HepG2 (cell line): ENCODE data around the gene APRT. TPM values are rescaled to one million over a fixed set of nuclear protein-coding genes. Genes with fewer than 3 reads are reported as not detected.

Experiments used
- ATAC-seq: fragments of 200-7000 bp; cut with Tn5 transposase; 3 replicates; pipeline ENCODE4 v1.9.1; 2020; ENCODE audit warnings: mild to moderate bottlenecking, moderate library complexity
- BruUV-seq: library from RNA; stranded (reverse); fragments of 400-500 nt; replicated peaks from 2 replicates; lab custom pipeline; 2021; lab: Mats Ljungman, UMichigan
- CTCF ChIA-PET: fragments of 300-600 bp; formaldehyde crosslinking; extraction: SDS; loops from one replicate; lab custom pipeline; 2021; ENCODE audit warnings: low total read pairs, inconsistent platforms, low intra/inter-chr PET ratio; lab: Yijun Ruan, JAX
- POLR2A ChIA-PET: fragments of 350-600 bp; sonication (Branson Sonifier 250); formaldehyde crosslinking; loops from one replicate; lab custom pipeline; 2020; ENCODE audit warnings: antibody characterized with exemption, inconsistent platforms; lab: Yijun Ruan, JAX
- DNase-seq: peaks from one replicate; pipeline ENCODE4 v3.0.0-alpha.2; 2015; ENCODE audit warnings: low spot score
- FAIRE-seq: peaks from 3 replicates; lab custom pipeline; 2011; peaks lifted over from hg19 to GRCh38; lab: Jason Lieb, UNC
- H2AFZ ChIP-seq: one replicate; pipeline ENCODE4 v1.6.1; 2011; ENCODE audit warnings: low read length, inconsistent platforms
- H3K27ac ChIP-seq: fragments of 300-600 bp; 3 replicates; pipeline ENCODE4 v1.8.0; 2011; ENCODE audit warnings: mixed run types, mild to moderate bottlenecking, mixed read lengths, low read length, inconsistent platforms; ENCODE audit not compliant: insufficient read depth; ENCODE audit errors: extremely low read length
- H3K27me3 ChIP-seq, 2 experiments: fragments of 200-600 bp in 1 of 2; 2 replicates in 1 of 2; 3 replicates in 1 of 2; pipeline versions ENCODE4 v1.6.0 to v1.8.0; 2011; ENCODE audit warnings: low read length in 2 of 2, mild to moderate bottlenecking in 2 of 2, moderate library complexity in 2 of 2, inconsistent platforms in 1 of 2; ENCODE audit not compliant: insufficient read depth in 2 of 2, control insufficient read depth in 1 of 2
- H3K36me3 ChIP-seq, 2 experiments: fragments of 200-600 bp in 1 of 2; replicated peaks in 1 of 2; 2 replicates in 1 of 2; 3 replicates in 1 of 2; pipeline versions ENCODE4 v1.5.1 to v1.8.0; 2011; ENCODE audit warnings: low read length in 2 of 2, inconsistent platforms in 1 of 2; ENCODE audit not compliant: insufficient read depth in 2 of 2, control insufficient read depth in 1 of 2
- H3K4me1 ChIP-seq: 2 replicates; pipeline ENCODE4 v1.5.1; 2012; ENCODE audit warnings: low read length, inconsistent platforms; ENCODE audit not compliant: insufficient read depth
- H3K4me2 ChIP-seq: 2 replicates; pipeline ENCODE4 v1.6.0; 2011; ENCODE audit warnings: low read depth, low read length, inconsistent platforms
- H3K4me3 ChIP-seq, 3 experiments: fragments of 200-600 bp in 1 of 3; sonication (generic), shearing (Covaris generic) in 1 of 3; replicated peaks in 1 of 3; 2 replicates each; pipeline ENCODE4 v1.5.1; 2011 to 2016; ENCODE audit warnings: low read length in 3 of 3, inconsistent platforms in 2 of 3, low read depth in 2 of 3, mild to moderate bottlenecking in 2 of 3, control low read depth in 1 of 3, mixed read lengths in 1 of 3; ENCODE audit not compliant: insufficient read depth in 1 of 3
- H3K79me2 ChIP-seq: one replicate; pipeline ENCODE4 v1.6.1; 2011; ENCODE audit warnings: low read length, inconsistent platforms; ENCODE audit not compliant: insufficient read depth
- H3K9ac ChIP-seq: 2 replicates; pipeline ENCODE4 v1.6.0; 2011; ENCODE audit warnings: mild to moderate bottlenecking, low read depth, low read length, inconsistent platforms; ENCODE audit not compliant: insufficient read depth
- H3K9me3 ChIP-seq: 2 replicates; pipeline ENCODE4 v1.5.1; 2012; ENCODE audit warnings: mild to moderate bottlenecking, low read length
- H4K20me1 ChIP-seq: 2 replicates; pipeline ENCODE4 v1.6.0; 2011; ENCODE audit warnings: inconsistent platforms, mild to moderate bottlenecking, low read length, moderate library complexity; ENCODE audit not compliant: insufficient read depth
- CBX2 ChIP-seq, 2 experiments: fragments of 200-600 bp in 1 of 2; sonication (generic); formaldehyde crosslinking in 1 of 2; IDR thresholded peaks; 2 replicates each; pipeline versions ENCODE4 v1.7.0 to v1.8.1; 2018 to 2022; ENCODE audit warnings: low read depth in 2 of 2, low read length in 1 of 2, mild to moderate bottlenecking in 1 of 2, missing genetic modification reagents in 1 of 2
- CEBPG ChIP-seq: IDR thresholded peaks from 2 replicates; pipeline ENCODE4 v1.6.1; 2016
- ELF1 ChIP-seq: sonication (generic); formaldehyde crosslinking; IDR thresholded peaks from 2 replicates; pipeline ENCODE4 v1.4.0; 2020; ENCODE audit warnings: missing genetic modification reagents
- ELF4 ChIP-seq: sonication (generic); formaldehyde crosslinking; IDR thresholded peaks from 2 replicates; pipeline ENCODE4 v1.5.0; 2020; ENCODE audit warnings: missing genetic modification reagents, mild to moderate bottlenecking, moderate library complexity, borderline replicate concordance
- FOXA1 ChIP-seq, 2 experiments: fragments of 450-650 bp in 1 of 2; sonication (generic) in 1 of 2; formaldehyde crosslinking in 1 of 2; IDR thresholded peaks; 2 replicates each; pipeline versions ENCODE4 v1.4.0 to v1.6.1; 2016 to 2020; ENCODE audit warnings: missing genetic modification reagents in 1 of 2
- GATA4 ChIP-seq: sonication (generic); IDR thresholded peaks from 2 replicates; pipeline ENCODE4 v1.6.1; 2016; ENCODE audit warnings: antibody characterized with exemption, low read depth, borderline replicate concordance
- IKZF1 ChIP-seq: fragments of 450-650 bp; IDR thresholded peaks from 2 replicates; pipeline ENCODE4 v1.7.1; 2016
- IRF9 ChIP-seq: sonication (generic); formaldehyde crosslinking; IDR thresholded peaks from 2 replicates; pipeline ENCODE4 v1.8.0; 2022; ENCODE audit warnings: missing genetic modification reagents, mild to moderate bottlenecking, borderline replicate concordance
- MIER3 ChIP-seq: IDR thresholded peaks from 2 replicates; pipeline ENCODE4 v1.6.1; 2016; ENCODE audit warnings: missing compliant biosample characterization, borderline replicate concordance
- NCOA1 ChIP-seq: sonication (generic); formaldehyde crosslinking; IDR thresholded peaks from 2 replicates; pipeline ENCODE4 v1.9.0; 2021; ENCODE audit warnings: missing genetic modification reagents
- RFX1 ChIP-seq: fragments of 450-650 bp; IDR thresholded peaks from 2 replicates; pipeline ENCODE4 v1.6.1; 2017
- RXRA ChIP-seq: sonication (generic); formaldehyde crosslinking; IDR thresholded peaks from 2 replicates; pipeline ENCODE4 v1.5.1; 2020; ENCODE audit warnings: missing genetic modification reagents
- RXRB ChIP-seq: IDR thresholded peaks from 2 replicates; pipeline ENCODE4 v1.6.1; 2016; ENCODE audit warnings: borderline replicate concordance, missing genetic modification reagents, missing compliant biosample characterization
- SALL1 ChIP-seq: sonication (generic); formaldehyde crosslinking; IDR thresholded peaks from 2 replicates; pipeline ENCODE4 v1.8.0; 2022; ENCODE audit warnings: mild to moderate bottlenecking, missing genetic modification reagents
- SAP130 ChIP-seq: IDR thresholded peaks from 2 replicates; pipeline ENCODE4 v1.6.1; 2016; ENCODE audit warnings: low read depth
- U2AF1 ChIP-seq: fragments of 200-400 bp; formaldehyde crosslinking; optimal IDR thresholded peaks from 2 replicates; pipeline ENCODE3; 2017; ENCODE audit warnings: mild to moderate bottlenecking, low read depth, low read length
- ZNF101 ChIP-seq: sonication (generic); formaldehyde crosslinking; IDR thresholded peaks from 2 replicates; pipeline ENCODE4 v1.4.0; 2020; ENCODE audit warnings: mild to moderate bottlenecking, low read depth, missing genetic modification reagents, borderline replicate concordance
- ZNF143 ChIP-seq: sonication (generic); formaldehyde crosslinking; IDR thresholded peaks from 2 replicates; pipeline ENCODE4 v1.4.0; 2020; ENCODE audit warnings: missing genetic modification reagents
- ZNF205 ChIP-seq: IDR thresholded peaks from 2 replicates; pipeline ENCODE4 v1.6.1; 2018; ENCODE audit warnings: missing biosample characterization, missing genetic modification reagents
- ZNF263 ChIP-seq: sonication (generic); formaldehyde crosslinking; IDR thresholded peaks from 2 replicates; pipeline ENCODE4 v1.4.0; 2020; ENCODE audit warnings: missing genetic modification reagents
- ZNF326 ChIP-seq: sonication (generic); formaldehyde crosslinking; IDR thresholded peaks from 2 replicates; pipeline ENCODE4 v1.4.0; 2020; ENCODE audit warnings: missing genetic modification reagents, borderline replicate concordance
- ZNF34 ChIP-seq: sonication (generic); formaldehyde crosslinking; IDR thresholded peaks from 2 replicates; pipeline ENCODE4 v1.4.0; 2020; ENCODE audit warnings: mild to moderate bottlenecking, missing genetic modification reagents, borderline replicate concordance
- ZNF430 ChIP-seq: sonication (generic); formaldehyde crosslinking; IDR thresholded peaks from 2 replicates; pipeline ENCODE4 v1.9.0; 2021; ENCODE audit warnings: mild to moderate bottlenecking, missing genetic modification reagents
- ZNF570 ChIP-seq: sonication (generic); formaldehyde crosslinking; IDR thresholded peaks from 2 replicates; pipeline ENCODE4 v1.4.0; 2020; ENCODE audit warnings: mild to moderate bottlenecking, missing genetic modification reagents, borderline replicate concordance
- ZNF670 ChIP-seq: sonication (generic); formaldehyde crosslinking; IDR thresholded peaks from 2 replicates; pipeline ENCODE4 v1.8.0; 2022; ENCODE audit warnings: mild to moderate bottlenecking, missing genetic modification reagents, borderline replicate concordance
- ZNF746 ChIP-seq: sonication (generic); formaldehyde crosslinking; IDR thresholded peaks from 2 replicates; pipeline ENCODE4 v1.8.0; 2022; ENCODE audit warnings: mild to moderate bottlenecking, missing genetic modification reagents
- ZSCAN25 ChIP-seq: sonication (generic); formaldehyde crosslinking; IDR thresholded peaks from 2 replicates; pipeline ENCODE4 v1.8.0; 2022; ENCODE audit warnings: mild to moderate bottlenecking, missing genetic modification reagents
- WGBS: methylation state at CpG from one replicate; pipeline ENCODE4 v1.1.6; 2017; ENCODE audit warnings: low lambda C conversion rate; 5-methylcytosine and 5-hydroxymethylcytosine counted together
- in situ Hi-C: cut with HindIII; loops from 2 replicates; pipeline ENCODE4 v1.10.0; 2017; ENCODE audit warnings: low pct_unique_long_range_greater_than_20kb; ENCODE audit not compliant: extremely low pct_ligation_motif_present
- intact Hi-C: fragments of 100-400 bp; cut with micrococcal nuclease; formaldehyde crosslinking; loops from one replicate; pipeline ENCODE4 v1.10.0; 2022; ENCODE audit not compliant: unreplicated experiment
- polyA plus RNA-seq, 8 experiments: library from polyadenylated mRNA; depleted of rRNA in 3 of 8; stranded (reverse) in 7 of 8; unstranded in 1 of 8; fragments of >200 nt; fragmentation: Illumina TruSeq in 4 of 8; extraction: Trizol in 4 of 8; gene quantifications; 2 replicates each; pipeline versions ENCODE4 v1.2.1 to v1.2.3, GENCODE V29; 2011 to 2016; ENCODE audit warnings: low read depth in 4 of 8, missing spikeins in 1 of 8, mixed read lengths in 1 of 8; ENCODE audit not compliant: insufficient read depth in 1 of 8
- total RNA-seq, 5 experiments: library from RNA; depleted of rRNA; stranded (reverse); fragments of >200 nt; fragmentation: Illumina TruSeq; extraction: Trizol; gene quantifications; 2 replicates each; pipeline ENCODE4 v1.2.3, GENCODE V29; 2016; ENCODE audit warnings: low read depth in 1 of 5

The APRT gene
- total and polyA plus RNA-seq, 2 of the 13 experiments (the other 11 are each of a cell fraction or from before 2014, with no cell fraction given): 155 to 242 TPM

- Histone ChIP-seq H3K27me3 (no peaks in the 10 kb centered on the region), H3K4me2 (peak overlapping the region; percentile 43), H3K4me3 (peak overlapping the region in 2 of 3 experiments; percentile 19 to 41; a peak in 3 of 6 replicates), H3K4me1 (peaks cover 36% of the 10 kb centered on the region), H3K79me2 (peaks cover 35% of the 10 kb centered on the region), H3K27ac (peak overlapping the region; percentile 26), H3K9me3 (no peaks in the 10 kb centered on the region), H4K20me1 (peaks cover 16% of the 10 kb centered on the region; the same call in 1 of the 2 replicates), H3K36me3 (peaks cover 0 to 4% of the 10 kb centered on the region in 2 experiments; a peak in 2 of 5 replicates), H2AFZ (no peak overlapping the region), H3K9ac (peak overlapping the region; percentile 32)
- ChIA-PET CTCF (no interaction called here), POLR2A (interaction anchor here (1.0 to 1.6 kb wide), 6 partner anchors 9 to 40 kb away, joined by 3 to 8 read pairs (median 5); partner anchors contain the start of gene PIEZO1)
- in situ Hi-C loops: no loop called here
- 58% methylated on average over 21 of the region's 41 CpGs for WGBS
- no TSS peak for BruUV-seq
- intact Hi-C loops: loop anchor here (1.0 to 2.0 kb wide), 2 partner anchors 14 to 22 kb away; partner anchors contain the start of gene PIEZO1
- peak; percentile 86 for FAIRE-seq
- ATAC-seq: peak; percentile 64
- DNase-seq: peak; percentile 81
- TF ChIP-seq ZNF326 (CRISPR knock-in tag) (no peak), ZNF143 (no peak), IRF9 (CRISPR knock-in tag) (peak; percentile 50; the same call in 1 of the 2 replicates), ZNF746 (CRISPR knock-in tag) (no peak), ZNF430 (CRISPR knock-in tag) (peak; percentile 48; the same call in 1 of the 2 replicates), CEBPG (CRISPR knock-in tag) (peak; percentile 34; the same call in 1 of the 2 replicates), ZNF34 (CRISPR knock-in tag) (no peak), FOXA1 (IDR thresholded peaks at IDR 0.05) (no peak), FOXA1 (CRISPR knock-in tag; IDR thresholded peaks at IDR 0.05) (no peak), SALL1 (peak; percentile 57; the same call in 1 of the 2 replicates), ZSCAN25 (CRISPR knock-in tag) (no peak), MIER3 (no peak), ZNF101 (CRISPR knock-in tag) (no peak), U2AF1 (peak; percentile 90), ZNF263 (CRISPR knock-in tag) (no peak), NCOA1 (CRISPR knock-in tag) (no peak), SAP130 (CRISPR knock-in tag) (no peak), RXRB (no peak), RXRA (CRISPR knock-in tag) (peak; percentile 61; the same call in 1 of the 2 replicates), ZNF670 (CRISPR knock-in tag) (no peak), RFX1 (no peak), IKZF1 (no peak), GATA4 (no peak), ELF1 (no peak), ZNF205 (CRISPR knock-in tag) (peak; percentile 60), ELF4 (CRISPR knock-in tag) (no peak), CBX2 (IDR thresholded peaks at IDR 0.05; ENCODE audit: low read depth, low read length) (no peak), CBX2 (CRISPR knock-in tag; IDR thresholded peaks at IDR 0.05; ENCODE audit: low read depth) (no peak), ZNF570 (CRISPR knock-in tag) (no peak)
Observed at GRCh38 chr16:88770461-88771293, 41.1 kb downstream of the APRT start.
